K562 (cell line): Measurements from ENCODE around the gene DGCR8. TPM values are rescaled to one million over a fixed set of nuclear protein-coding genes. Genes with fewer than 3 reads are reported as not detected.
A peak's percentile ranks its signal among the peaks of the same experiment; 100 is the strongest.

Experiments
- ATF1 ChIP-seq, 2 experiments: fragments of 450-650 bp in 1 of 2; IDR thresholded peaks; 2 replicates each; pipeline ENCODE4 v1.6.1; 2016; ENCODE audit warnings: missing compliant biosample characterization in 1 of 2, missing genetic modification characterization in 1 of 2
- BMI1 ChIP-seq: fragments of 150-350 bp; IDR thresholded peaks from 2 replicates; pipeline ENCODE4 v1.6.1; 2014; ENCODE audit warnings: low read length
- BRD4 ChIP-seq: fragments of 200-600 bp; sonication (generic); IDR thresholded peaks from 2 replicates; pipeline ENCODE4 v1.6.1; 2017; ENCODE audit warnings: inconsistent platforms
- CC2D1A ChIP-seq: fragments of 450-650 bp; IDR thresholded peaks from 2 replicates; pipeline ENCODE4 v1.6.1; 2017; ENCODE audit warnings: mild to moderate bottlenecking
- ETS2 ChIP-seq: IDR thresholded peaks from 2 replicates; pipeline ENCODE4 v1.6.1; 2016; ENCODE audit warnings: borderline replicate concordance, missing genetic modification characterization, mild to moderate bottlenecking, moderate library complexity, missing compliant biosample characterization; ENCODE audit not compliant: poor library complexity, severe bottlenecking
- GTF2F1 ChIP-seq: IDR thresholded peaks from 2 replicates; pipeline ENCODE4 v1.6.1; 2011; ENCODE audit warnings: low read depth, low read length, improper control_type of control experiment
- HBP1 ChIP-seq: fragments of 450-650 bp; formaldehyde crosslinking; IDR thresholded peaks from 2 replicates; pipeline ENCODE4 v1.4.0; 2022; ENCODE audit warnings: missing genetic modification characterization
- HDGF ChIP-seq: fragments of 450-650 bp; IDR thresholded peaks from 2 replicates; pipeline ENCODE4 v1.6.1; 2016
- JUND ChIP-seq, 2 experiments: IDR thresholded peaks; 2 replicates in 1 of 2; 3 replicates in 1 of 2; pipeline ENCODE4 v1.6.1; 2011; ENCODE audit warnings: borderline replicate concordance in 2 of 2, low read depth in 2 of 2, low read length in 2 of 2, improper control_type of control experiment in 1 of 2, missing biosample characterization in 1 of 2, missing genetic modification characterization in 1 of 2, missing genetic modification reagents in 1 of 2
- MYNN ChIP-seq, 2 experiments: sonication (generic); formaldehyde crosslinking in 1 of 2; IDR thresholded peaks; 2 replicates each; pipeline versions ENCODE4 v1.5.0 to v1.6.1; 2016 to 2020; ENCODE audit warnings: antibody characterized with exemption in 1 of 2, missing genetic modification reagents in 1 of 2
- NCOA2 ChIP-seq, 2 experiments: fragments of 450-650 bp; IDR thresholded peaks; 2 replicates each; pipeline ENCODE4 v1.6.1; 2018; ENCODE audit warnings: mild to moderate bottlenecking in 2 of 2, moderate library complexity in 1 of 2; ENCODE audit not compliant: partially characterized antibody in 2 of 2
- PHF20 ChIP-seq: fragments of 450-650 bp; IDR thresholded peaks from 2 replicates; pipeline ENCODE4 v1.6.1; 2018; ENCODE audit not compliant: partially characterized antibody
- RFX1 ChIP-seq: fragments of 450-650 bp; IDR thresholded peaks from 2 replicates; pipeline ENCODE4 v1.6.1; 2016; ENCODE audit warnings: mild to moderate bottlenecking, moderate library complexity
- SMC3 ChIP-seq: conservative IDR thresholded peaks from 2 replicates; pipeline ENCODE4 v1.6.1; 2011; ENCODE audit warnings: low read depth, low read length, improper control_type of control experiment; ENCODE audit not compliant: insufficient read depth
- SNRNP70 ChIP-seq: fragments of 200-400 bp; formaldehyde crosslinking; optimal IDR thresholded peaks from 2 replicates; pipeline ENCODE3; 2017; ENCODE audit warnings: low read depth, low read length
- SREBF1 ChIP-seq: fragments of 150-350 bp; IDR thresholded peaks from 2 replicates; pipeline ENCODE4 v1.6.1; 2014; ENCODE audit warnings: antibody characterized with exemption, low read depth, low read length, borderline replicate concordance
- TCF7L2 ChIP-seq: fragments of 150-350 bp; IDR thresholded peaks from 2 replicates; pipeline ENCODE4 v1.6.1; 2016; ENCODE audit warnings: low read depth, mild to moderate bottlenecking, low read length, moderate library complexity
- polyA plus RNA-seq, 8 experiments: library from polyadenylated mRNA; depleted of rRNA in 4 of 8; stranded (reverse) in 5 of 8; unstranded in 3 of 8; fragments of >200 nt; fragmentation: Nextera tagmentation in 2 of 8; fragmentation: Illumina TruSeq in 1 of 8; extraction: Ambion mirVana in 2 of 8; extraction: Trizol in 1 of 8; gene quantifications; 2 replicates each; pipeline versions ENCODE4 v1.2.1 to v1.2.3, GENCODE V29; 2011 to 2014; ENCODE audit warnings: inconsistent platforms in 1 of 8, missing spikeins in 1 of 8
- total RNA-seq, 7 experiments: library from RNA; depleted of rRNA in 6 of 7; stranded (reverse); fragments of >200 nt in 6 of 7; fragmentation: Illumina TruSeq in 2 of 7; extraction: Trizol in 2 of 7; gene quantifications; 2 replicates each; pipeline versions ENCODE4 v1.2.1 to v1.2.3, GENCODE V29; 2011 to 2021; ENCODE audit warnings: low replicate concordance in 1 of 7
- TF ChIP-seq, protein P1 (sequence below): fragments of 450-650 bp; IDR thresholded peaks from 2 replicates; pipeline ENCODE4 v1.6.1; 2018; ENCODE audit not compliant: partially characterized antibody
- TF ChIP-seq, protein P2 (sequence below): fragments of 250-450 bp; sonication (Bioruptor Pico); IDR thresholded peaks from 2 replicates; pipeline ENCODE4 v1.4.0; 2020; ENCODE audit warnings: mild to moderate bottlenecking, moderate library complexity, borderline replicate concordance

Gene DGCR8
- total and polyA plus RNA-seq, 9 of the 15 experiments (the other 6 are each of a cell fraction or from before 2014, with no cell fraction given), result 5.9 to 144 (median 80.1) TPM

- TF ChIP-seq, protein P1, sequence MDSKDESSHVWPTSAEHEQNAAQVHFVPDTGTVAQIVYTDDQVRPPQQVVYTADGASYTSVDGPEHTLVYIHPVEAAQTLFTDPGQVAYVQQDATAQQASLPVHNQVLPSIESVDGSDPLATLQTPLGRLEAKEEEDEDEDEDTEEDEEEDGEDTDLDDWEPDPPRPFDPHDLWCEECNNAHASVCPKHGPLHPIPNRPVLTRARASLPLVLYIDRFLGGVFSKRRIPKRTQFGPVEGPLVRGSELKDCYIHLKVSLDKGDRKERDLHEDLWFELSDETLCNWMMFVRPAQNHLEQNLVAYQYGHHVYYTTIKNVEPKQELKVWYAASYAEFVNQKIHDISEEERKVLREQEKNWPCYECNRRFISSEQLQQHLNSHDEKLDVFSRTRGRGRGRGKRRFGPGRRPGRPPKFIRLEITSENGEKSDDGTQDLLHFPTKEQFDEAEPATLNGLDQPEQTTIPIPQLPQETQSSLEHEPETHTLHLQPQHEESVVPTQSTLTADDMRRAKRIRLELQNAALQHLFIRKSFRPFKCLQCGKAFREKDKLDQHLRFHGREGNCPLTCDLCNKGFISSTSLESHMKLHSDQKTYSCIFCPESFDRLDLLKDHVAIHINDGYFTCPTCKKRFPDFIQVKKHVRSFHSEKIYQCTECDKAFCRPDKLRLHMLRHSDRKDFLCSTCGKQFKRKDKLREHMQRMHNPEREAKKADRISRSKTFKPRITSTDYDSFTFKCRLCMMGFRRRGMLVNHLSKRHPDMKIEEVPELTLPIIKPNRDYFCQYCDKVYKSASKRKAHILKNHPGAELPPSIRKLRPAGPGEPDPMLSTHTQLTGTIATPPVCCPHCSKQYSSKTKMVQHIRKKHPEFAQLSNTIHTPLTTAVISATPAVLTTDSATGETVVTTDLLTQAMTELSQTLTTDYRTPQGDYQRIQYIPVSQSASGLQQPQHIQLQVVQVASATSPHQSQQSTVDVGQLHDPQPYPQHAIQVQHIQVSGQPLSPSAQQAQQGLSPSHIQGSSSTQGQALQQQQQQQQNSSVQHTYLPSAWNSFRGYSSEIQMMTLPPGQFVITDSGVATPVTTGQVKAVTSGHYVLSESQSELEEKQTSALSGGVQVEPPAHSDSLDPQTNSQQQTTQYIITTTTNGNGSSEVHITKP, result no peak
- TF ChIP-seq GTF2F1 (0 out of 2 replicates have a peak, but pooled peaks have one; percentile 75), HBP1 (CRISPR knock-in tag) (peak; percentile 94), HDGF (peak; percentile 100), BMI1 (peak; percentile 46; the same call in 1 of the 2 replicates), BRD4 (no peak), SMC3 (peak; percentile 100), ATF1 (CRISPR knock-in tag; IDR thresholded peaks at IDR 0.05) (no peak), ATF1 (tag; IDR thresholded peaks at IDR 0.05) (peak; percentile 64), RFX1 (no peak), PHF20 (no peak), JUND (IDR thresholded peaks at IDR 0.05; ENCODE audit: borderline replicate concordance, low read depth, low read length) (peak; percentile 59), JUND (tag; IDR thresholded peaks at IDR 0.05; ENCODE audit: borderline replicate concordance, low read depth, low read length) (no peak), SREBF1 (peak; percentile 60; the same call in 1 of the 2 replicates), SNRNP70 (no peak), TCF7L2 (0 out of 2 replicates have a peak, but pooled peaks have one; percentile 13), ETS2 (tag) (no peak), CC2D1A (peak; percentile 99), NCOA2 (IDR thresholded peaks at IDR 0.05; ENCODE audit: partially characterized antibody in 2 of 2) (no peak), MYNN (IDR thresholded peaks at IDR 0.05) (peak; percentile 83), MYNN (CRISPR knock-in tag; IDR thresholded peaks at IDR 0.05) (no peak; the same call in 1 of the 2 replicates)
- TF ChIP-seq, protein P2, sequence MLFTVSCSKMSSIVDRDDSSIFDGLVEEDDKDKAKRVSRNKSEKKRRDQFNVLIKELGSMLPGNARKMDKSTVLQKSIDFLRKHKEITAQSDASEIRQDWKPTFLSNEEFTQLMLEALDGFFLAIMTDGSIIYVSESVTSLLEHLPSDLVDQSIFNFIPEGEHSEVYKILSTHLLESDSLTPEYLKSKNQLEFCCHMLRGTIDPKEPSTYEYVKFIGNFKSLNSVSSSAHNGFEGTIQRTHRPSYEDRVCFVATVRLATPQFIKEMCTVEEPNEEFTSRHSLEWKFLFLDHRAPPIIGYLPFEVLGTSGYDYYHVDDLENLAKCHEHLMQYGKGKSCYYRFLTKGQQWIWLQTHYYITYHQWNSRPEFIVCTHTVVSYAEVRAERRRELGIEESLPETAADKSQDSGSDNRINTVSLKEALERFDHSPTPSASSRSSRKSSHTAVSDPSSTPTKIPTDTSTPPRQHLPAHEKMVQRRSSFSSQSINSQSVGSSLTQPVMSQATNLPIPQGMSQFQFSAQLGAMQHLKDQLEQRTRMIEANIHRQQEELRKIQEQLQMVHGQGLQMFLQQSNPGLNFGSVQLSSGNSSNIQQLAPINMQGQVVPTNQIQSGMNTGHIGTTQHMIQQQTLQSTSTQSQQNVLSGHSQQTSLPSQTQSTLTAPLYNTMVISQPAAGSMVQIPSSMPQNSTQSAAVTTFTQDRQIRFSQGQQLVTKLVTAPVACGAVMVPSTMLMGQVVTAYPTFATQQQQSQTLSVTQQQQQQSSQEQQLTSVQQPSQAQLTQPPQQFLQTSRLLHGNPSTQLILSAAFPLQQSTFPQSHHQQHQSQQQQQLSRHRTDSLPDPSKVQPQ (CRISPR knock-in tag), result no peak
These were observed 76.8 kb downstream of the DGCR8 start (continued) for GRCh38 chr22:20156611-20157429.
